HG03045 (cell line): Measurements from ENCODE around the gene MYOF.

Experiments used
- ATAC-seq: cut with Tn5 transposase; IDR thresholded peaks from one replicate; pipeline ENCODE4 v1.9.1; 2021; ENCODE audit warnings: mild to moderate bottlenecking, moderate library complexity; ENCODE audit not compliant: unreplicated experiment

Gene MYOF

GRCh38 chr10:93261961-93262610 lies 220.0 kb downstream of the MYOF start:
- no peak for ATAC-seq

- no peak for ATAC-seq
Measured at GRCh38 chr10:93261089-93261488, 221.0 kb downstream of the MYOF start.

GRCh38 chr10:93259126-93259525 lies 223.0 kb downstream of the MYOF start:
- ATAC-seq = no peak
